ENCODE measurements around the gene SLC6A4. TPM values are rescaled to one million over a fixed set of nuclear protein-coding genes. Genes with fewer than 3 reads are reported as not detected.

Gene SLC6A4
- 0.02 to 0.08 TPM (median 0.04 TPM) in 3 of 5 replicates, not detected in the others for total RNA-seq (2022; extraction: Qiagen RNA extraction; ENCODE audit: low read depth)

DNA sequence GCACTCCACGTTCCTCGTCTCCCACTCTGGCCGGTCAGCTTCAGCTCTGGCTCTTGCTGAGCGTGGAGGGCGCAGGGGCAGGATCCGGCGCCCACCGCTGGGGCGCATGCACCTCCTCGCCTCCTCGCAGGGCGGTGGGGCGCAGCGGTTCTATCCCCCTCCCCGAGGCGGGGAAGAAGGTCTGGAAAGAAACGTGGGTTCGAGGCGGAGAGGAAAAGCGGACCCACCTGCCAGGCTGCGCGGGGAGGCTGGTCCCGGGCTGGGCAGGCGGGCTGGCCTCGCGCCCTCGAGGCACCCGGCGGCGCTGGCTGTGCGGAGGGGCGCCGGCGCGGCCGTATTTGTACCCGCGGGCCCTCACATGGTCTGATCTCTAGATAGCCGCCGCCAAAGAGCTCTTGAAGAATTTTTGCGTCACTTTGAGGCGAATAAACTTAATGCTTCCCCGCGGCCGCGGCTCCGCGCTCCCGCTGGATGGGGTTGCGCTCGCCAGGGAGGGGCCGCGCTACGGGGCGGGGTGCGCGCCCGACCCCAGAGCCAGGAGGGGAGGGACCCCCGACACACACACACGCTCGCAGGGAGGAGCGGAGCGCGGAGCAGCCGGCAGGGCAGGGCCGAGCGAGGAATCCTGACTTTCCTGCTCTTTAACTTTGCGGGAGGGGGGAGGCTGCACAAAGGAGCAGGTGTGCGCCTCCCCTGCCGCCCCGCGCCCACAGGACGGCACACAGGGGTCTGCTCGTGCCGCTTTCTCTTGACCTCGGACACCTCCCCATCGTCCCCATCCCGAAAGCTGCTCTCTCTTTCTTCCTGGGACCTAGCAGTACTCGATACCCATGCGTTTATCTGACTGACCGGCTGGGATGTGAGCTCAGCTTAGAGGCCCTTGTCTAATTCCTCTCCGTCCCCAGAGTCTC is at the start of gene SLC6A4:
SLC6A4 (minus strand) TSS at position 312 of the 911 bp plus-strand sequence. CDS start 13,739 bp downstream, outside the sequence.

Other genes with a start within 250 kb of the SLC6A4 start
- 26.3 to 44.5 TPM (median 30.3 TPM) in 5 replicates for gene NSRP1, start 118.9 kb downstream of the SLC6A4 start, total RNA-seq (2022; extraction: Qiagen RNA extraction; ENCODE audit: low read depth)
- 43.5 to 54.0 TPM (median 47.6 TPM) in 5 replicates for gene BLMH, start 56.2 kb upstream of the SLC6A4 start, total RNA-seq (2022; extraction: Qiagen RNA extraction; ENCODE audit: low read depth)
- gene TMIGD1, start 98.4 kb upstream of the SLC6A4 start, total RNA-seq (2022; extraction: Qiagen RNA extraction; ENCODE audit: low read depth), result not detected in 5 replicates
- gene CPD, start 143.2 kb upstream of the SLC6A4 start, total RNA-seq (2022; extraction: Qiagen RNA extraction; ENCODE audit: low read depth), result 20.8 to 33.2 TPM (median 27.3 TPM) in 5 replicates
- gene GOSR1, start 241.7 kb upstream of the SLC6A4 start, total RNA-seq (2022; extraction: Qiagen RNA extraction; ENCODE audit: low read depth), result 33.2 to 55.0 TPM (median 36.0 TPM) in 5 replicates